Thymus (tissue), 11 donors: Measurements from ENCODE around the gene SLC40A1. TPM values are rescaled to one million over a fixed set of nuclear protein-coding genes. Genes with fewer than 3 reads are reported as not detected.

Source experiments
- DNase-seq, 9 donors: peaks; one replicate each; pipeline ENCODE4 v3.0.0-alpha.2; 2013; ENCODE audit warnings: low spot score in 9 of 9, low read depth in 6 of 9, missing footprints in 1 of 9
- H3K27ac ChIP-seq, 2 donors: one replicate each; pipeline ENCODE4 v1.5.1; 2013; ENCODE audit warnings: control low read depth in 1 of 2, low read depth in 1 of 2, low read length in 1 of 2, mild to moderate bottlenecking in 1 of 2, moderate library complexity in 1 of 2
- H3K27me3 ChIP-seq, 2 donors: one replicate each; pipeline ENCODE4 v1.5.1; 2013; ENCODE audit warnings: low read length in 1 of 2; ENCODE audit not compliant: control insufficient read depth in 2 of 2, insufficient read depth in 1 of 2
- H3K36me3 ChIP-seq, 2 donors: one replicate each; pipeline ENCODE4 v1.5.1; 2013; ENCODE audit warnings: low read length in 1 of 2, mild to moderate bottlenecking in 1 of 2, moderate library complexity in 1 of 2; ENCODE audit not compliant: control insufficient read depth in 2 of 2, insufficient read depth in 2 of 2
- H3K4me1 ChIP-seq, 2 donors: one replicate each; pipeline ENCODE4 v1.5.1; 2013; ENCODE audit warnings: low read length in 2 of 2; ENCODE audit not compliant: control insufficient read depth in 2 of 2, insufficient read depth in 2 of 2
- H3K4me3 ChIP-seq, 2 donors: one replicate each; pipeline ENCODE4 v1.5.1; 2013; ENCODE audit warnings: low read length in 2 of 2, control low read depth in 1 of 2, mild to moderate bottlenecking in 1 of 2
- H3K9me3 ChIP-seq, 2 donors: one replicate each; pipeline ENCODE4 v1.5.1; 2013; ENCODE audit warnings: low read length in 1 of 2, mild to moderate bottlenecking in 1 of 2; ENCODE audit not compliant: control insufficient read depth in 2 of 2, insufficient read depth in 1 of 2
- WGBS: extraction: QIAGEN DNeasy Blood & Tissue Kit; methylation state at CpG from one replicate; pipeline ENCODE4 v1.1.7; 2013; 5-methylcytosine and 5-hydroxymethylcytosine counted together
- polyA plus RNA-seq: library from polyadenylated mRNA; stranded (reverse); fragments of 200-250 nt; gene quantifications from one replicate; pipeline ENCODE4 v1.2.3, GENCODE V29; 2013
- total RNA-seq: library from RNA; stranded (reverse); fragments of 120-200 nt; gene quantifications from one replicate; pipeline ENCODE4 v1.2.4, GENCODE V29; 2013
- donor health status: healthy.

The SLC40A1 gene
- total and polyA plus RNA-seq, 2 donors, result 53.1 to 75.3 TPM

- Histone ChIP-seq H3K27me3 (no peaks in the 10 kb centered on the region), H3K9me3 (no peaks in the 10 kb centered on the region), H3K4me3 (no peak overlapping the region), H3K27ac (no peak overlapping the region), H3K36me3 (no peaks in the 10 kb centered on the region), H3K4me1 (no peaks in the 10 kb centered on the region)
- WGBS, result 97% methylated on average over 3 of the region's 3 CpGs
- no peak for DNase-seq
Measured at GRCh38 chr2:189536830-189537229, 43.8 kb downstream of the SLC40A1 start.

GRCh38 chr2:189534854-189535832 is 45.4 kb downstream of the SLC40A1 start:
- H3K4me1 ChIP-seq, result no peaks in the 10 kb centered on the region
- 88% methylated on average over 1 of the region's 1 CpG for WGBS
- H3K27ac ChIP-seq, result no peak overlapping the region
- DNase-seq, result no peak
- no peak overlapping the region for H3K4me3 ChIP-seq
- no peaks in the 10 kb centered on the region for H3K27me3 ChIP-seq
- no peaks in the 10 kb centered on the region for H3K9me3 ChIP-seq
- no peaks in the 10 kb centered on the region for H3K36me3 ChIP-seq

- Histone ChIP-seq H3K27ac (no peak overlapping the region), H3K27me3 (no peaks in the 10 kb centered on the region), H3K4me3 (no peak overlapping the region), H3K4me1 (no peaks in the 10 kb centered on the region), H3K36me3 (no peaks in the 10 kb centered on the region), H3K9me3 (no peaks in the 10 kb centered on the region)
- no peak for DNase-seq
- WGBS, result 94% methylated on average over 6 of the region's 6 CpGs
Measured at GRCh38 chr2:189533288-189534035, 47.1 kb downstream of the SLC40A1 start.

GRCh38 chr2:189530965-189531637 is 49.5 kb downstream of the SLC40A1 start:
- DNase-seq, result no peak
- Histone ChIP-seq H3K4me3 (no peak overlapping the region), H3K27ac (no peak overlapping the region), H3K36me3 (no peaks in the 10 kb centered on the region), H3K4me1 (no peaks in the 10 kb centered on the region), H3K9me3 (no peaks in the 10 kb centered on the region), H3K27me3 (no peaks in the 10 kb centered on the region)
- 95% methylated on average over 3 of the region's 3 CpGs for WGBS

- Histone ChIP-seq H3K36me3 (no peaks in the 10 kb centered on the region), H3K27me3 (no peaks in the 10 kb centered on the region), H3K27ac (no peak overlapping the region), H3K4me1 (no peaks in the 10 kb centered on the region), H3K9me3 (no peaks in the 10 kb centered on the region), H3K4me3 (no peak overlapping the region)
- DNase-seq, result no peak
- WGBS, result 96% methylated on average over 3 of the region's 3 CpGs
Measured at GRCh38 chr2:189528617-189529016, 52.0 kb downstream of the SLC40A1 start.

- Histone ChIP-seq H3K9me3 (no peaks in the 10 kb centered on the region), H3K4me3 (no peak overlapping the region), H3K36me3 (no peaks in the 10 kb centered on the region), H3K27ac (no peak overlapping the region), H3K27me3 (no peaks in the 10 kb centered on the region), H3K4me1 (no peaks in the 10 kb centered on the region)
- DNase-seq, result no peak
- 97% methylated on average over 1 of the region's 1 CpG for WGBS
Measured at GRCh38 chr2:189527812-189528592, 52.6 kb downstream of the SLC40A1 start.

DNA sequence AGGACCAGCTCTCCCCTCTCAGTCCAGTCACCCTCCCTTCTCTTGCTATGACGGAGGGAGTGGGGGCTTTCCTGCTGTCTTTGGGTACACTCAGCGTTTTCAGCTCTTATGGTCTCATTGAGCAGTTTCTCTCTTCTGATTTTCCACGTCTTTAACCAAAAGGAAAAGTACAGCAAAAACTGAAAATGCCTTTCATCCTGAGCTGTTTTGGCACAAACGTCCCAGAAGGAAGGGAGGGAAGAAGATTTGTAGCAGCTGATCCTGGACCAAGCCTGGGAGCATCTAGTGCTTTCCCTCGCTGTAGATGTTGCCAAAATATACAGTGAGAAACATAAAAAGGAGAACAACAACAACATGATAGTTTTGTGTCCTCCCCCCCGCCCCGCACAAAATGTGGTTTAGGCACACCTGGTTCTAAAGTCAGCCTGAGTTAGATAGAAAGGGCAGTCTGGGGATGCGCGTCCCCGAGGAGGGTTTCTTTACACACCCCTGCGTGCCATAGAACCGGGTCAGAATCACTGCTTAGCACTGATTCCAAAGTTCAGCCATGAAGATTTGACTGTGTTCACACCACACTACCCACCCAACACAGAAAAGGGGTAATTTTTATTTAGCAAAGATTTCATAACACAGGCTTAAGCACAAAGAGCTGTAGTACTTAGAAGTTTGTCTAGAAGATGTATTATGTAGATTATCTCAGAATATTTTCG is 53.4 kb downstream of the SLC40A1 start:
- H3K27ac ChIP-seq, result no peak overlapping the region
- WGBS, result 96% methylated on average over 13 of the region's 13 CpGs
- H3K36me3 ChIP-seq, result no peaks in the 10 kb centered on the region
- DNase-seq, result no peak
- no peaks in the 10 kb centered on the region for H3K9me3 ChIP-seq
- H3K4me1 ChIP-seq, result no peaks in the 10 kb centered on the region
- H3K27me3 ChIP-seq, result no peaks in the 10 kb centered on the region
- no peak overlapping the region for H3K4me3 ChIP-seq

DNA sequence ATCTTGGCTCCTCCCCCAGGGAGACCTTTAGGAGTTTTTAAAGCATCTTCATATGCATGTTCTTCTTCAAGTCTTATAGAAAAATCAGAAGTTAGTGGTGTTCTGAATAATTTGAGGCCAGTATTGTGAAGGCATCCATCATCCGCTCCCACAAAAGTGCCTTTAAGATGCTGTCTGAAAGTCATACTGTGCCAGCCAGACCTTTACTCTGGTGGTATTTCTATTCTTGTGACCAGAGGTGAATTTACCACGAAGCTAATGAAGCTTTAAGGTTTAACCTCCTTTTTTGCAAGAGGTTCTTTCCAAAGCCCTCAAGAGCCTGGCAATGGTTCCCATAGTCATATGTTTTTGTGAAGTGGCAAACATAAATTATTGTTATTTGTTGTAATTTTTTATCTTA is 54.3 kb downstream of the SLC40A1 start:
- WGBS, result 93% methylated on average over 2 of the region's 2 CpGs
- Histone ChIP-seq H3K9me3 (no peaks in the 10 kb centered on the region), H3K4me3 (no peak overlapping the region), H3K27ac (no peak overlapping the region), H3K4me1 (no peaks in the 10 kb centered on the region), H3K27me3 (no peaks in the 10 kb centered on the region), H3K36me3 (no peaks in the 10 kb centered on the region)
- no peak for DNase-seq
